AG09309 (cell line): ENCODE data around the gene ATPAF2.

Experiments used
- DNase-seq: peaks from one replicate; pipeline ENCODE4 v3.0.0-alpha.2; 2010; ENCODE audit warnings: low read depth
- H3K4me3 ChIP-seq: 2 replicates; pipeline ENCODE4 v1.5.1; 2011; ENCODE audit warnings: mild to moderate bottlenecking, low read depth, low read length, moderate library complexity; ENCODE audit not compliant: control insufficient read depth
- CTCF ChIP-seq: IDR thresholded peaks from 2 replicates; pipeline ENCODE4 v1.5.1; 2011; ENCODE audit warnings: mild to moderate bottlenecking, low read depth, low read length, inconsistent platforms; ENCODE audit not compliant: insufficient read depth, control insufficient read depth; ENCODE audit errors: missing control alignments

ATPAF2 gene

GRCh38 chr17:18025241-18025944 is 13.6 kb downstream of the ATPAF2 start:
- peak; percentile 24 for DNase-seq
- H3K4me3 ChIP-seq: no peak overlapping the region
- TF ChIP-seq CTCF: no peak

- DNase-seq: no peak
- no peak overlapping the region for H3K4me3 ChIP-seq
- no peak for TF ChIP-seq CTCF
These were observed 17.6 kb downstream of the ATPAF2 start for GRCh38 chr17:18021372-18021771.

GRCh38 chr17:18020971-18021370 is 18.0 kb downstream of the ATPAF2 start:
- TF ChIP-seq CTCF: no peak
- no peak for DNase-seq
- no peak overlapping the region for H3K4me3 ChIP-seq

GRCh38 chr17:18019838-18020154 is 19.2 kb downstream of the ATPAF2 start:
- TF ChIP-seq CTCF: no peak
- no peak overlapping the region for H3K4me3 ChIP-seq
- DNase-seq: no peak

- no peak overlapping the region for H3K4me3 ChIP-seq
- no peak for DNase-seq
- TF ChIP-seq CTCF: no peak
These were observed 20.5 kb downstream of the ATPAF2 start for GRCh38 chr17:18018411-18018921.

GRCh38 chr17:18017958-18018357 is 21.0 kb downstream of the ATPAF2 start:
- no peak for DNase-seq
- no peak for TF ChIP-seq CTCF
- H3K4me3 ChIP-seq: no peak overlapping the region
